Lower leg skin (tissue), 3 donors: ENCODE data around the gene WHRN.

Experiments
- CTCF ChIP-seq, 3 donors: fragments of 450-650 bp; IDR thresholded peaks; one replicate each; pipeline ENCODE4 v1.5.1; 2016; ENCODE audit warnings: antibody characterized with exemption in 3 of 3, mild to moderate bottlenecking in 3 of 3, moderate library complexity in 2 of 3
- POLR2A ChIP-seq, 2 donors: fragments of 450-650 bp; IDR thresholded peaks; one replicate each; pipeline ENCODE4 v1.6.1; 2016 to 2017; ENCODE audit warnings: antibody characterized with exemption in 2 of 2, mild to moderate bottlenecking in 1 of 2, moderate library complexity in 1 of 2

GRCh38 chr9:114545055-114545454 lies 39.8 kb upstream of the WHRN start:
- TF ChIP-seq CTCF (IDR thresholded peaks at IDR 0.05), result no peak
- no peak for TF ChIP-seq POLR2A (IDR thresholded peaks at IDR 0.05)
